Keratinocyte (primary cell): Measurements from ENCODE around the gene FAIM. TPM values are rescaled to one million over a fixed set of nuclear protein-coding genes. Genes with fewer than 3 reads are reported as not detected.

Source experiments
- DNase-seq: peaks from one replicate; pipeline ENCODE4 v3.0.0-alpha.2; 2011; ENCODE audit warnings: low read depth, missing footprints, low spot score
- FAIRE-seq: peaks from 2 replicates; lab custom pipeline; 2011; peaks lifted over from hg19 to GRCh38; lab: Jason Lieb, UNC
- H2AFZ ChIP-seq: 2 replicates; pipeline ENCODE4 v1.6.0; 2012; ENCODE audit warnings: low read length, control low read depth, inconsistent platforms; ENCODE audit not compliant: control insufficient read depth
- H3K27ac ChIP-seq: 2 replicates; pipeline ENCODE4 v1.5.1; 2011; ENCODE audit warnings: low read length; ENCODE audit not compliant: control insufficient read depth, insufficient read depth
- H3K27me3 ChIP-seq: 3 replicates; pipeline ENCODE4 v1.6.0; 2011; ENCODE audit warnings: low read length; ENCODE audit not compliant: control insufficient read depth, insufficient read depth; ENCODE audit errors: extremely low read depth
- H3K36me3 ChIP-seq, 2 experiments: 2 replicates in 1 of 2; 3 replicates in 1 of 2; pipeline ENCODE4 v1.5.1; 2011; ENCODE audit warnings: low read length in 2 of 2, mild to moderate bottlenecking in 1 of 2; ENCODE audit not compliant: control insufficient read depth in 2 of 2, insufficient read depth in 2 of 2; ENCODE audit errors: extremely low read depth in 1 of 2
- H3K4me1 ChIP-seq: 3 replicates; pipeline ENCODE4 v1.5.1; 2011; ENCODE audit warnings: low read length; ENCODE audit not compliant: control insufficient read depth, insufficient read depth; ENCODE audit errors: extremely low read depth
- H3K4me2 ChIP-seq: 3 replicates; pipeline ENCODE4 v1.6.0; 2011; ENCODE audit warnings: low read depth, low read length; ENCODE audit not compliant: control insufficient read depth, insufficient read depth; ENCODE audit errors: extremely low read depth
- H3K4me3 ChIP-seq, 3 experiments: fragments of 200-600 bp in 1 of 3; sonication (generic) in 1 of 3; 2 replicates in 2 of 3; 3 replicates in 1 of 3; pipeline ENCODE4 v1.5.1; 2011 to 2016; ENCODE audit warnings: low read length in 3 of 3, mild to moderate bottlenecking in 3 of 3, control low read depth in 2 of 3, inconsistent platforms in 1 of 3, low read depth in 1 of 3, mixed read lengths in 1 of 3, mixed run types in 1 of 3, moderate library complexity in 1 of 3; ENCODE audit not compliant: control insufficient read depth in 2 of 3, insufficient read depth in 2 of 3; ENCODE audit errors: extremely low read depth in 1 of 3
- H3K79me2 ChIP-seq: 2 replicates; pipeline ENCODE4 v1.6.0; 2012; ENCODE audit warnings: low read length; ENCODE audit not compliant: control insufficient read depth, insufficient read depth
- H3K9ac ChIP-seq: 3 replicates; pipeline ENCODE4 v1.6.0; 2011; ENCODE audit warnings: low read length; ENCODE audit not compliant: control insufficient read depth, insufficient read depth; ENCODE audit errors: extremely low read depth
- H3K9me1 ChIP-seq: 3 replicates; pipeline ENCODE4 v1.6.0; 2011; ENCODE audit warnings: low read length; ENCODE audit not compliant: control insufficient read depth, insufficient read depth; ENCODE audit errors: extremely low read depth
- H3K9me3 ChIP-seq: 2 replicates; pipeline ENCODE4 v1.5.1; 2012; ENCODE audit warnings: low read depth, low read length; ENCODE audit not compliant: control insufficient read depth
- H4K20me1 ChIP-seq: 3 replicates; pipeline ENCODE4 v1.6.0; 2011; ENCODE audit warnings: low read length; ENCODE audit not compliant: control insufficient read depth, insufficient read depth; ENCODE audit errors: extremely low read depth
- CTCF ChIP-seq, 3 experiments: IDR thresholded peaks in 1 of 3; conservative IDR thresholded peaks in 1 of 3; optimal IDR thresholded peaks in 1 of 3; 2 replicates in 2 of 3; 3 replicates in 1 of 3; pipeline versions ENCODE3 to v1.5.1; 2011; ENCODE audit warnings: low read length in 3 of 3, mild to moderate bottlenecking in 3 of 3, moderate library complexity in 2 of 3, control low read depth in 1 of 3, inconsistent platforms in 1 of 3; ENCODE audit not compliant: insufficient read depth in 2 of 3; ENCODE audit errors: extremely low read depth in 1 of 3
- EZH2 ChIP-seq: IDR thresholded peaks from one replicate; pipeline ENCODE4 v1.6.1; 2012; ENCODE audit warnings: inconsistent platforms, mild to moderate bottlenecking, low read length, moderate library complexity
- dilution Hi-C: fragments of 300-500 bp; cut with MboI; formaldehyde crosslinking; loops from one replicate; pipeline ENCODE4 v1.7.0; 2020; ENCODE audit warnings: low sequenced_read_pairs; ENCODE audit not compliant: extremely low pct_ligation_motif_present
- polyA minus RNA-seq, 3 experiments: library from RNA; depleted of rRNA, polyadenylated mRNA; stranded (reverse); fragments of >200 nt; gene quantifications; 1 replicate in 1 of 3; 2 replicates in 1 of 3; 3 replicates in 1 of 3; pipeline ENCODE4 v1.2.3, GENCODE V29; 2011
- polyA plus RNA-seq, 5 experiments: library from polyadenylated mRNA; depleted of rRNA in 3 of 5; stranded (reverse) in 3 of 5; stranded (forward) in 1 of 5; unstranded in 1 of 5; fragments of >200 nt; gene quantifications; 1 replicate in 1 of 5; 2 replicates in 3 of 5; 3 replicates in 1 of 5; pipeline versions ENCODE4 v1.2.1 to v1.2.3, GENCODE V29; 2011 to 2012; ENCODE audit warnings: missing spikeins in 2 of 5, low read depth in 1 of 5, low replicate concordance in 1 of 5

FAIM gene
- polyA plus RNA-seq, result 3.1 to 6.7 TPM (median 3.2 TPM) in 3 replicates
- polyA plus RNA-seq (2011; ENCODE audit: low read depth), result 9.0 TPM
- polyA plus RNA-seq (2011; cell fraction: cytosol; rRNA removed), result 3.5 and 5.8 TPM in 2 replicates
- polyA plus RNA-seq (2011; cell fraction: nucleus; rRNA removed), result 3.1 and 4.4 TPM in 2 replicates
- polyA plus RNA-seq (2012; ENCODE audit: low replicate concordance), result 4.4 and 8.2 TPM in 2 replicates
- polyA minus RNA-seq, result 0.36 to 0.67 TPM (median 0.40 TPM) in 3 replicates
- polyA minus RNA-seq (2011; cell fraction: cytosol; rRNA and poly(A)+ RNA removed), result 3.8 TPM
- polyA minus RNA-seq (2011; cell fraction: nucleus; rRNA and poly(A)+ RNA removed), result 0.32 and 1.6 TPM in 2 replicates

GRCh38 chr3:138608322-138609135, at the start of gene FAIM:
TSS of gene FAIM (plus strand) at chr3:138608771. CDS start at chr3:138619727, 10,956 bp downstream.
- Histone ChIP-seq H3K9me1 (no peaks in the 10 kb centered on the region), H3K79me2 (no peaks in the 10 kb centered on the region), H3K4me2 (peak within 1 kb of the TSS; percentile 89), H3K4me1 (peaks cover 6% of the 10 kb centered on the region), H3K27me3 (no peaks in the 10 kb centered on the region), H3K27ac (peak within 1 kb of the TSS; percentile 75), H3K36me3 (no peaks in the 10 kb centered on the region), H4K20me1 (no peaks in the 10 kb centered on the region), H3K9ac (peak within 1 kb of the TSS; percentile 90), H2AFZ (peak within 1 kb of the TSS; percentile 97), H3K9me3 (no peaks in the 10 kb centered on the region), H3K4me3 (peak within 1 kb of the TSS; percentile 47 to 87 (median 72))
- FAIRE-seq (no peak), DNase-seq (no peak)
- dilution Hi-C loops, result no loop called here
- no peak for TF ChIP-seq EZH2
- no peak for TF ChIP-seq CTCF (optimal IDR thresholded peaks at IDR 0.05 in 1 of 3, IDR thresholded peaks at IDR 0.05 in 1 of 3, conservative IDR thresholded peaks at IDR 0.05 in 1 of 3; ENCODE audit: extremely low read depth in 1 of 3, insufficient read depth in 2 of 3, low read length in 3 of 3)

- Histone ChIP-seq H3K27ac (no peak overlapping the region), H3K79me2 (no peaks in the 10 kb centered on the region), H2AFZ (no peak overlapping the region), H3K9ac (no peak overlapping the region), H3K9me1 (no peaks in the 10 kb centered on the region), H3K4me2 (no peak overlapping the region), H3K4me1 (no peaks in the 10 kb centered on the region), H3K27me3 (no peaks in the 10 kb centered on the region), H3K9me3 (no peaks in the 10 kb centered on the region), H3K4me3 (no peak overlapping the region), H3K36me3 (no peaks in the 10 kb centered on the region), H4K20me1 (no peaks in the 10 kb centered on the region)
- dilution Hi-C loops, result no loop called here
- FAIRE-seq (no peak), DNase-seq (no peak)
- TF ChIP-seq CTCF (optimal IDR thresholded peaks at IDR 0.05 in 1 of 3, IDR thresholded peaks at IDR 0.05 in 1 of 3, conservative IDR thresholded peaks at IDR 0.05 in 1 of 3; ENCODE audit: extremely low read depth in 1 of 3, insufficient read depth in 2 of 3, low read length in 3 of 3) (no peak), EZH2 (no peak)
Observed at GRCh38 chr3:138559134-138559533, 49.4 kb upstream of the FAIM start.
